K562 (cell line): Measurements from ENCODE around the gene MAGT1. TPM values are rescaled to one million over a fixed set of nuclear protein-coding genes. Genes with fewer than 3 reads are reported as not detected.
A peak's percentile ranks its signal among the peaks of the same experiment; 100 is the strongest.

Source experiments
- CBFA2T3 ChIP-seq: fragments of 450-650 bp; IDR thresholded peaks from 2 replicates; pipeline ENCODE4 v1.6.1; 2017
- COPS2 ChIP-seq: fragments of 450-650 bp; conservative IDR thresholded peaks from 2 replicates; pipeline ENCODE4 v1.6.1; 2016; ENCODE audit warnings: mild to moderate bottlenecking, moderate library complexity
- DPF2 ChIP-seq: fragments of 450-650 bp; IDR thresholded peaks from 2 replicates; pipeline ENCODE4 v1.6.1; 2016
- EGR1 ChIP-seq: fragments of 450-650 bp; conservative IDR thresholded peaks from 2 replicates; pipeline ENCODE4 v1.6.1; 2017; ENCODE audit warnings: mild to moderate bottlenecking
- EP300 ChIP-seq: IDR thresholded peaks from 2 replicates; pipeline ENCODE4 v1.6.1; 2012; ENCODE audit warnings: low read length, improper control_type of control experiment
- LEF1 ChIP-seq: fragments of 450-650 bp; IDR thresholded peaks from 2 replicates; pipeline ENCODE4 v1.6.1; 2016; ENCODE audit warnings: mild to moderate bottlenecking
- MAFK ChIP-seq: IDR thresholded peaks from 2 replicates; pipeline ENCODE4 v1.6.1; 2011; ENCODE audit warnings: low read length, improper control_type of control experiment
- NCOR1 ChIP-seq: fragments of 450-650 bp; IDR thresholded peaks from 2 replicates; pipeline ENCODE4 v1.6.1; 2016; ENCODE audit warnings: mild to moderate bottlenecking, moderate library complexity
- NR3C1 ChIP-seq: sonication (generic); formaldehyde crosslinking; IDR thresholded peaks from 2 replicates; pipeline ENCODE4 v1.8.1; 2022; ENCODE audit warnings: missing genetic modification reagents
- RBM34 ChIP-seq: fragments of 200-400 bp; formaldehyde crosslinking; IDR thresholded peaks from 2 replicates; pipeline ENCODE4 v1.6.1; 2018; ENCODE audit warnings: low read length, borderline replicate concordance; ENCODE audit not compliant: insufficient read depth
- SOX6 ChIP-seq: fragments of 450-650 bp; IDR thresholded peaks from 2 replicates; pipeline ENCODE4 v1.6.1; 2014; ENCODE audit warnings: mild to moderate bottlenecking
- ZC3H11A ChIP-seq: IDR thresholded peaks from 2 replicates; pipeline ENCODE4 v1.6.1; 2012; ENCODE audit warnings: low read depth, low read length, improper control_type of control experiment
- ZNF121 ChIP-seq: sonication (generic); formaldehyde crosslinking; conservative IDR thresholded peaks from 2 replicates; pipeline ENCODE4 v1.8.0; 2022; ENCODE audit warnings: missing genetic modification reagents
- ZNF583 ChIP-seq: fragments of 250-450 bp; sonication (Bioruptor Pico); IDR thresholded peaks from 2 replicates; pipeline ENCODE4 v1.4.0; 2020
- polyA plus RNA-seq, 8 experiments: library from polyadenylated mRNA; depleted of rRNA in 4 of 8; stranded (reverse) in 5 of 8; unstranded in 3 of 8; fragments of >200 nt; fragmentation: Nextera tagmentation in 2 of 8; fragmentation: Illumina TruSeq in 1 of 8; extraction: Ambion mirVana in 2 of 8; extraction: Trizol in 1 of 8; gene quantifications; 2 replicates each; pipeline versions ENCODE4 v1.2.1 to v1.2.3, GENCODE V29; 2011 to 2014; ENCODE audit warnings: inconsistent platforms in 1 of 8, missing spikeins in 1 of 8
- total RNA-seq, 7 experiments: library from RNA; depleted of rRNA in 6 of 7; stranded (reverse); fragments of >200 nt in 6 of 7; fragmentation: Illumina TruSeq in 2 of 7; extraction: Trizol in 2 of 7; gene quantifications; 2 replicates each; pipeline versions ENCODE4 v1.2.1 to v1.2.3, GENCODE V29; 2011 to 2021; ENCODE audit warnings: low replicate concordance in 1 of 7
- TF ChIP-seq, protein P1 (sequence below), 3 experiments: fragments of 200-800 bp in 1 of 3; sonication (Bioruptor generic) in 1 of 3; sonication (generic) in 1 of 3; formaldehyde crosslinking in 1 of 3; IDR thresholded peaks; 2 replicates each; pipeline versions ENCODE4 v1.6.1 to v1.8.0; 2016 to 2022; ENCODE audit warnings: mild to moderate bottlenecking in 2 of 3, missing compliant biosample characterization in 2 of 3, missing genetic modification characterization in 2 of 3, missing genetic modification reagents in 1 of 3

The MAGT1 gene
- total and polyA plus RNA-seq, 9 of the 15 experiments (the other 6 are each of a cell fraction or from before 2014, with no cell fraction given) = 15.5 to 46.2 (median 28.8) TPM

DNA sequence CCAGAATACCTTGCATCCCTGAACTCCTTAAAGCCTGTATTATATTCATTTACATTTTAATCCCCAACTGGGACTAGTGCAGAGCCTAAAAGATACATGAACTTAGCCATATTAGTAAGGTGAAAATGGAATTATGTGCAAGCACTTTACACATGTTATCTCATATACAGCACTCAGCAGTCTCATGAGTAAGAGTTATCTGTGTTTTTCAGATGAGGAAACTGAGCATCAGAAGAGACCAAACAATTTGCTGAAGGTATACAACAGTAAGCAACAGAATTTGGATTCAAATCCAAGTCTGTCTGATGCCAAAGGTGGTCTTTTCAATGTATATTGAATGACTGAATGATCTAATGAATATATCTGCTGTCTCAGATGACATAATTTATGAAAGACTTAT, 27.6 kb upstream of the MAGT1 start (continued):
- TF ChIP-seq ZC3H11A (no peak), CBFA2T3 (peak; percentile 87), DPF2 (peak; percentile 80), EGR1 (no peak), ZNF121 (CRISPR knock-in tag) (no peak), NCOR1 (peak; percentile 62), EP300 (peak; percentile 60; the same call in 1 of the 2 replicates), SOX6 (0 out of 2 replicates have a peak, but pooled peaks have one; percentile 17), RBM34 (no peak), LEF1 (0 out of 2 replicates have a peak, but pooled peaks have one; percentile 37), NR3C1 (CRISPR knock-in tag) (no peak), ZNF583 (CRISPR knock-in tag) (no peak), COPS2 (no peak), MAFK (no peak)
- TF ChIP-seq, protein P1, sequence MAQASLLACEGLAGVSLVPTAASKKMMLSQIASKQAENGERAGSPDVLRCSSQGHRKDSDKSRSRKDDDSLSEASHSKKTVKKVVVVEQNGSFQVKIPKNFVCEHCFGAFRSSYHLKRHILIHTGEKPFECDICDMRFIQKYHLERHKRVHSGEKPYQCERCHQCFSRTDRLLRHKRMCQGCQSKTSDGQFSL (CRISPR knock-in tag; IDR thresholded peaks at IDR 0.05) = no peak
- TF ChIP-seq, protein P1 (tag; IDR thresholded peaks at IDR 0.05) = no peak
- TF ChIP-seq, all 486 proteins: peak for 24
